Esophagus muscularis mucosa (tissue), 4 donors: ENCODE data around the gene NPLOC4. TPM values are rescaled to one million over a fixed set of nuclear protein-coding genes. Genes with fewer than 3 reads are reported as not detected.

Source experiments
- DNase-seq: peaks from one replicate; pipeline ENCODE4 v3.0.0-alpha.2; 2017; ENCODE audit errors: extremely low spot score
- H3K27ac ChIP-seq, 4 donors: fragments of 200-600 bp; sonication (generic); replicated peaks in 1 of 4; 1 replicate in 3 of 4; 2 replicates in 1 of 4; pipeline ENCODE4 v1.5.1; 2016 to 2019; ENCODE audit warnings: mild to moderate bottlenecking in 1 of 4
- H3K27me3 ChIP-seq, 4 donors: fragments of 200-600 bp; sonication (generic); one replicate each; pipeline versions ENCODE4 v1.5.1 to v1.6.0; 2016 to 2019
- H3K36me3 ChIP-seq, 4 donors: fragments of 200-600 bp; sonication (generic); one replicate each; pipeline ENCODE4 v1.5.1; 2016 to 2019
- H3K4me1 ChIP-seq, 4 donors: fragments of 200-600 bp; sonication (generic); one replicate each; pipeline ENCODE4 v1.5.1; 2016 to 2019
- H3K4me3 ChIP-seq, 4 donors: fragments of 200-600 bp; sonication (generic); 1 replicate in 2 of 4; 2 replicates in 2 of 4; pipeline ENCODE4 v1.5.1; 2016 to 2019; ENCODE audit warnings: mild to moderate bottlenecking in 4 of 4, moderate library complexity in 1 of 4
- H3K9me3 ChIP-seq, 4 donors: fragments of 200-600 bp; sonication (generic); 1 replicate in 3 of 4; 2 replicates in 1 of 4; pipeline ENCODE4 v1.5.1; 2016 to 2019
- CTCF ChIP-seq, 3 experiments: fragments of 200-600 bp in 2 of 3; fragments of 450-650 bp in 1 of 3; sonication (generic) in 2 of 3; IDR thresholded peaks; one replicate each; pipeline ENCODE4 v1.5.1; 2017 to 2019; ENCODE audit warnings: antibody characterized with exemption in 3 of 3, mild to moderate bottlenecking in 2 of 3, moderate library complexity in 1 of 3
- EP300 ChIP-seq: sonication (generic); formaldehyde crosslinking; IDR thresholded peaks from one replicate; pipeline ENCODE4 v1.6.1; 2017; ENCODE audit warnings: antibody characterized with exemption
- POLR2A ChIP-seq: fragments of 450-650 bp; IDR thresholded peaks from one replicate; pipeline ENCODE4 v1.6.1; 2017; ENCODE audit warnings: antibody characterized with exemption, moderate library complexity, mild to moderate bottlenecking, low read depth
- POLR2AphosphoS5 ChIP-seq, 2 donors: sonication (generic); formaldehyde crosslinking; IDR thresholded peaks; one replicate each; pipeline ENCODE4 v1.6.1; 2017; ENCODE audit warnings: antibody characterized with exemption in 2 of 2
- WGBS: methylation state at CpG from one replicate; pipeline ENCODE4 v1.1.5; 2018; 5-methylcytosine and 5-hydroxymethylcytosine counted together
- intact Hi-C: fragments of 100-400 bp; cut with DNase I; formaldehyde crosslinking; loops from one replicate; pipeline ENCODE4 v1.15.1; 2023
- total RNA-seq, 4 donors: library from RNA; depleted of rRNA; stranded (reverse); fragments of >200 nt; gene quantifications; one replicate each; pipeline versions ENCODE4 v1.1.0 to v1.2.1, GENCODE V29; 2016

Gene NPLOC4
- total RNA-seq, 4 donors from 2014 or later, result 58.1 to 86.6 (median 65.7) TPM

- DNase-seq, result no peak
- Histone ChIP-seq H3K4me1 (peaks cover 15 to 23% (median 17%) of the 10 kb centered on the region in 4 donors), H3K9me3 (no peaks in the 10 kb centered on the region), H3K36me3 (peaks cover 0 to 22% (median 21%) of the 10 kb centered on the region in 4 donors), H3K4me3 (no peak overlapping the region), H3K27me3 (peaks cover 10 to 56% (median 26%) of the 10 kb centered on the region in 4 donors), H3K27ac (no peak overlapping the region)
- 78% methylated on average over 4 of the region's 5 CpGs for WGBS
- intact Hi-C loops, result no loop called here
- TF ChIP-seq CTCF (IDR thresholded peaks at IDR 0.05) (no peak), POLR2AphosphoS5 (IDR thresholded peaks at IDR 0.05) (no peak), EP300 (no peak), POLR2A (no peak)
Measured at GRCh38 chr17:81535007-81535328, 101.9 kb downstream of the NPLOC4 start.

- Histone ChIP-seq H3K27me3 (peaks cover 10 to 58% (median 26%) of the 10 kb centered on the region in 4 donors), H3K4me1 (peaks cover 15 to 23% (median 17%) of the 10 kb centered on the region in 4 donors), H3K27ac (no peak overlapping the region), H3K4me3 (no peak overlapping the region), H3K36me3 (peaks cover 0 to 16% (median 15%) of the 10 kb centered on the region in 4 donors), H3K9me3 (no peaks in the 10 kb centered on the region)
- TF ChIP-seq POLR2A, result no peak
- TF ChIP-seq POLR2AphosphoS5 (IDR thresholded peaks at IDR 0.05), result no peak
- TF ChIP-seq CTCF (IDR thresholded peaks at IDR 0.05), result no peak
- TF ChIP-seq EP300, result no peak
- no peak for DNase-seq
- intact Hi-C loops, result no loop called here
- WGBS, result 45% methylated on average over 2 of the region's 6 CpGs
Measured at GRCh38 chr17:81534157-81535006, 102.5 kb downstream of the NPLOC4 start.

GRCh38 chr17:81533339-81534141 is 103.4 kb downstream of the NPLOC4 start:
- intact Hi-C loops, result no loop called here
- peaks cover 10 to 66% (median 26%) of the 10 kb centered on the region in 4 donors for H3K27me3 ChIP-seq

More at GRCh38 chr17:81533339-81534141, 103.4 kb downstream of the NPLOC4 start:
- TF ChIP-seq POLR2AphosphoS5 (IDR thresholded peaks at IDR 0.05), result no peak
- TF ChIP-seq EP300, result no peak
- no peak for TF ChIP-seq CTCF (IDR thresholded peaks at IDR 0.05)
- no peak for TF ChIP-seq POLR2A
- peaks cover 15 to 23% (median 17%) of the 10 kb centered on the region in 4 donors for H3K4me1 ChIP-seq
- peaks cover 0 to 7% (median 7%) of the 10 kb centered on the region in 4 donors for H3K36me3 ChIP-seq
- no peaks in the 10 kb centered on the region for H3K9me3 ChIP-seq
- H3K4me3 ChIP-seq, result no peak overlapping the region
- H3K27ac ChIP-seq, result no peak overlapping the region
- WGBS, result 69% methylated on average over 12 of the region's 21 CpGs
- no peak for DNase-seq
